Gastroesophageal sphincter (tissue), 3 donors: ENCODE measurements around the gene PIK3C2G.

Source experiments
- POLR2A ChIP-seq, 2 donors: fragments of 450-650 bp; IDR thresholded peaks; one replicate each; pipeline ENCODE4 v1.6.1; 2017; ENCODE audit warnings: antibody characterized with exemption in 2 of 2, mild to moderate bottlenecking in 2 of 2, moderate library complexity in 1 of 2
- TF ChIP-seq, protein P1 (sequence below), 4 experiments: fragments of 200-600 bp in 2 of 4; fragments of 450-650 bp in 2 of 4; sonication (generic) in 1 of 4; IDR thresholded peaks; one replicate each; pipeline ENCODE4 v1.5.1; 2017 to 2019; ENCODE audit warnings: antibody characterized with exemption in 4 of 4, mild to moderate bottlenecking in 2 of 4, moderate library complexity in 2 of 4

GRCh38 chr12:18576104-18576626, 314.8 kb downstream of the PIK3C2G start:
- TF ChIP-seq, protein P1, sequence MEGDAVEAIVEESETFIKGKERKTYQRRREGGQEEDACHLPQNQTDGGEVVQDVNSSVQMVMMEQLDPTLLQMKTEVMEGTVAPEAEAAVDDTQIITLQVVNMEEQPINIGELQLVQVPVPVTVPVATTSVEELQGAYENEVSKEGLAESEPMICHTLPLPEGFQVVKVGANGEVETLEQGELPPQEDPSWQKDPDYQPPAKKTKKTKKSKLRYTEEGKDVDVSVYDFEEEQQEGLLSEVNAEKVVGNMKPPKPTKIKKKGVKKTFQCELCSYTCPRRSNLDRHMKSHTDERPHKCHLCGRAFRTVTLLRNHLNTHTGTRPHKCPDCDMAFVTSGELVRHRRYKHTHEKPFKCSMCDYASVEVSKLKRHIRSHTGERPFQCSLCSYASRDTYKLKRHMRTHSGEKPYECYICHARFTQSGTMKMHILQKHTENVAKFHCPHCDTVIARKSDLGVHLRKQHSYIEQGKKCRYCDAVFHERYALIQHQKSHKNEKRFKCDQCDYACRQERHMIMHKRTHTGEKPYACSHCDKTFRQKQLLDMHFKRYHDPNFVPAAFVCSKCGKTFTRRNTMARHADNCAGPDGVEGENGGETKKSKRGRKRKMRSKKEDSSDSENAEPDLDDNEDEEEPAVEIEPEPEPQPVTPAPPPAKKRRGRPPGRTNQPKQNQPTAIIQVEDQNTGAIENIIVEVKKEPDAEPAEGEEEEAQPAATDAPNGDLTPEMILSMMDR (IDR thresholded peaks at IDR 0.05) = no peak
- TF ChIP-seq POLR2A (IDR thresholded peaks at IDR 0.05) = no peak
